GM19025 (cell line): Measurements from ENCODE around the gene DPH1.

Experiments
- ATAC-seq: cut with Tn5 transposase; IDR thresholded peaks from one replicate; pipeline ENCODE4 v1.9.1; 2021; ENCODE audit warnings: mild to moderate bottlenecking, low read depth, moderate library complexity; ENCODE audit not compliant: unreplicated experiment

The DPH1 gene

DNA sequence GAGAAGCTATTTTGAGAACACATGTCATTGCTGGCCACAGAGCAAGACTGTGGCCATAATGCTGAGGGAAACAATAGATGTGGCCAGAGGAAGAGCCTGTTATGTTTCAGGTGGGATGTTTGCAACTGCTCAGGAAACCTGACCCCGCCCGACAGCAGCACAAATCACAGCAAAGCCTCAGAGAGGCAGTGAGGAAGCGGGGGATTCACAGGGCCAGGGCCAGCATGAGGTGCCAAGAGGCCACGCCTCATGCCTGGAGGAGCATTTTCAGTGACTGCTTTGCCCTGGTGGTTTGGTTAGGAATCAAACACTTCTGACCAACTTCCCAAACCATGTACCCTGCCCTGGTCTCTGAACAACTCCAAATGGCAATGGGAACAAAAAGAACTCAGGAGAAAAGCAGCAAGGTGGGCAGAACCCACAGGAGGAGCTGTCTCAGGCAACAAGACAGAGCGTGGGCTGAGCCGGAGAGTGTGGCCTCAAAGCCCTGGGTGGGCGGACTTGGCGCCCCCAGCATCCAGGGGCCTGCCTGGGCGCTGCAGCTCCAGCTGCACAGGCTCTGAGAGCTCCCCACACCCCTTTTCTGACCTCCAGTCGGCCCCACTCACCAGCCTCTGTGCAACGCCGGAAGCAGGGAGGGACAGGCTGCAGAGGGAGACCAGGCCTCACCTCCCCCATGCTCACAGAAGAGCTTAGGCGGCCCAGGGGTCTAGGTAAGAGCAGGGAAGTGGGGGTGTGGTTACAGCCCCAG lies 45.6 kb downstream of the DPH1 start:
- ATAC-seq, result no peak

DNA sequence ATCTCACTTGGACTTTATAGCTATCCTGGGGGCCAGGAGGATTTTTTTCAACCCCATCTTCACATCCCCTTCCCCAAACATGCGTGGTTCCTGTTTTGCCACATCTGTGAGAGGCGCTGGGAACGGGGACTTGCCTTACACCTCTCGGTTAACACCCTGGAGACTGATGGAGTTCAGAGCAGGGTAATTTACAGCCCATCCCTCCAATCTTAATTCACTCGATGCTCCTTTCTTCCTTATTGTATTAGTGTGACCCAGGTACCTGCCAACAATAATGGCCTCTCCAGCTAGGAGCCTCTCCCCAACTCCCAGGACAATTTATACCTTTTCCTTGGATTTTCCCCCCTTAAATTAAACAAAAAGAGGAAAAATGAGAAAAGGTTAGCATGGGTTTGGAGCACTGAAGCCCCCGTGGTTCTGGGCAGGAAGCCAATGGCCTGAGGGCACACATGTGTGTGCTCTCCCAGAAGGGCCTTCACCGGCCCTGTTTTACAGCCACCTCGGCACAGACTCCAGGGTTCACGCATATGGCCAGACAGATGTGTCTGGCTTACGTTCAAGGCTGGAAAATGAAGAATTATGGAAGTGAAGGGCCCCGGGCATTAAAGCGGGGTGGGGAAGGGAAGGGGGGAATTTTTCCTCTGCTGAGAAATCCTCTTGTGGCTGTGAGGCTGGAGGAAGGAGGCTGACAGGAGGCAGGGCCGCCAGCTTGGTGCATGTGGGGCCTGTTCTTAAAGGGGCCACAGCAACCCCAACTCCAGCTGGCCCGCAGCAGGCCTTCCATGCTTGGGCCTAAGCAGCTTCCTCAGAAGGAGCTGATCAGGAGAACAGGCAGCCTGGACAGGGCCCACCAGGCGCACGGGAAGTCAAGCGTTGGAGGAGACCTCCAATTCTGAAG lies 46.4 kb downstream of the DPH1 start:
- no peak for ATAC-seq

- no peak for ATAC-seq
Measured at GRCh38 chr17:2077040-2077439, 47.1 kb downstream of the DPH1 start.

- ATAC-seq, result no peak
Measured at GRCh38 chr17:2081564-2081963, 51.6 kb downstream of the DPH1 start.

DNA sequence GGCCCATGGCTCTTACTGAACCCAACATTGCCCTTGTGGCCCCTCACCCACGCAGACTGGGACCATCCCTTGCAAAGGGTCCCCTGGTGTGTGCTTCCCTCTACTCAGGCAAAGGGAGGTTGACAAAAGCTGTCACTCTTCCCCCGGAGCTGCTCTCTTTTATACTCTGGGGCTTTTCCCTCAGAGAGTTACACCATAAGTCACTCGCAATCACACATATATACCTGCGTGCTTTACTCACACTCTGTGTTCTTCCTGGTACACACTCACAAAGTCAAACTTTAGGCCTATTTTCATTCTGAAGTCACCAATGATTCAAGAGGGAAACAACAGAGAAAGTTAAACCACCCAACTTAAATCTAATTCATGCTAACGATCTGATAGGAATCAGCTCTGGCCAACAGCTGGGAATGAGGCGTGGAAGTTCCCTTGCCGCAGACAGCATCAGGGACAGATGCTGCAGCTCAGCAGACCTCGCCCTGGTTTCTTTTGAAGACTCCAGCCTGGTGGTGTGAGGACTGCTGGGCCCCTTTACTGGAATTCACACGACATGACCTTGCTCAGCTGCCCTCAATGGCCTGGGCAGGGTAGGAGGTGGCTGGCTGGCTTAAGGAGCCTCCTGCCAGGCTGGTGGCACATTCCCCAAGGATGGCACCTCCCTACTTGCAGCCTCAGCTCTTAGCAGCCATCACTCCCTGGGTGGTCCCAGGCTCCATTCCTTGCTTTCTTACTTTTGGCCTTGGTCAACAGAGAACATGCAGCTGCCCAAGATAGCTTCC lies 52.2 kb downstream of the DPH1 start:
- no peak for ATAC-seq

GRCh38 chr17:2083613-2084035 lies 53.7 kb downstream of the DPH1 start:
- peak; percentile 39 for ATAC-seq

GRCh38 chr17:2084036-2084765 lies 54.2 kb downstream of the DPH1 start:
- ATAC-seq, result peak; percentile 3

DNA sequence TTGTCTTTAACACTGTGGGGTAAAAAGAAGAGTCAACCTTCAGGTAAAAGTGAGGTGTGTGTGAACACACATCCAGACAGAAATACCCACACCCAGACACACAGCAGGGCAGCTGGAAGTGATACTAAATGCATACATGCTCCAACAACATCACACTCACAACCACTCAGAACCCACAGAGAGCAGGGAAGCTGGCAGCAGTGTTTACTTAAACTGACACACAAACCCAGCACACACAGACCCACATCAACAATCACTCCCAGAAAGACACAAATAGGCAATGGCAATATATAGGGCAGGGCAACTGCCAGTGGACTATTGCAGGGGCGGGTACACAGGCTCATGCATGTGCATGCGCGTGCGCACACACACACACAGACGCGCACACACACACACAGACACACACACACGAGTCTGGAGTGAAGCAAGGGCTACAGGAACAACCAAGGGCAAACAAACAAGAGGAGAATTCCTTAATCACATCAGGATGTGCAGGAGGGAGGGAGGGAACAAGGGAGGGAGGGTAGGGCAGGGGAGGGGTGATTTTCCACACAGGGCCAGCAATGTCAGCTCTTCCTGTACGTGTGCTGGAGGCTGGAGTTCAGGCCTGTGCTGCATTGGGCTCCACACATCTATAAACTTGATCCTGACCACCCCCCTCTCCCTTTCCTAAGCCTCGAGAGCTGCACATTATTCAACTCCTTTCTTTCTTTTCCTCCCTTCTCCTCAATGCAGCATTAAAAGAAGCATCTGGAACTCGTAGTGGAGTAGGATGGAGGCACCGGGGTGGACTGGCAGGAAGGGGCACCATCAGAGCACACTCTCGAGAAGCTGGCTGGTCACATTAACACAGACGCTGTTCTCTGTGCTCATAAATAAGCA lies 55.1 kb downstream of the DPH1 start:
- no peak for ATAC-seq

DNA sequence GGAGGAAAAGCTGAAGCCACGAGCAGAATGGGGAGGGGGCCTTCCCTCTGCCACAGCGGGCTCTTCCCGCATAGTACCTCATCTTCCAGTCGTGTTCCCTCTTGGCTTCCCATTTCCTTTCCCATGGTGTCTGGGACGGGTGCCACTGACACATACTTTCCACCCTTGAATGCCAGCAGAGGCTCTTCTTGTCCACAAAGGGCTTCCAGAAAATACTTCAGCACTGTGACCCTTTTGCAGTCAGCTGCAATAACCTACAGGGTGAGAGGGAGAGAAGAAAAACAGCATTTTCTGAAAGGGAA lies 55.6 kb downstream of the DPH1 start:
- ATAC-seq, result no peak

DNA sequence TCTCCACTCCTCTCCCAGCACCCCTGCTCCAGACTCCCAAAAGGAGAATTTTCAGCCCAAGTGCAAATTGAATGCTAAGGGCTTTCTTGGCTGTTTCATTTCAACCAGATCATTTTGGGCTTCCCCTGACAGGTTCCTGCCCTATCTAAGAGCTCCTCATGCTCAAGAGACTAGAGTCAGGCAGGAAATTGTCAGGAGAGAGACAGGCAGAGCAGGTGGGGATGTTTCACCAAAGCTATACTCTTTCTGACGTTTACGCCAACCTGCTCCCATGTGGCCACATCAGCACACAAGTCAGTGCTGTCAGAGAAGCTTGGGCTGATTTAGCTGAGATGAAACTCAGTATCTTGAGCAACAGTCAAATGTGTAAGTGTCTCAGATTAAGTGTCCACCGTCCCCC lies 56.4 kb downstream of the DPH1 start:
- no peak for ATAC-seq

GRCh38 chr17:2087597-2088211 lies 57.8 kb downstream of the DPH1 start:
- ATAC-seq, result no peak

DNA sequence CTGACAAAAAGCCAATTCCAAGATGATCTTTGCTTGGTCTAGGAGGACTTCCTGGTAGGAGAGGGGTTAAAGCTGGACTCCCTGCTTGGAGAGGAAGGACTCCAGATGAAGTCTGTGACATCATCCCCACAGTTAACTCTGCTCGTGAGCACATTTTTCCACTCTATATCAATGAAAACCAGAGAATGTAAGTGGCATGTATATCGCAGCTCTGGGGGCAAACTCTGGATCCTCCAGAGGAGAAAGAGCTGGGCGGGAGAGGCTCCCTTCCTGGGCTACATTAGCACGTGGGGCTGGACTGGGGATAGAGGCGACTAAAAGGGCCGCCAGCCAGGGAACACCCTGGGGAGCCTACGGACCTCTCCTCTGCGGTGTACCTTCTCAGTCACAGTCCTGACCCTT lies 59.1 kb downstream of the DPH1 start:
- peak; percentile 12 for ATAC-seq

GRCh38 chr17:2090210-2090641 lies 60.3 kb downstream of the DPH1 start:
- ATAC-seq, result no peak

DNA sequence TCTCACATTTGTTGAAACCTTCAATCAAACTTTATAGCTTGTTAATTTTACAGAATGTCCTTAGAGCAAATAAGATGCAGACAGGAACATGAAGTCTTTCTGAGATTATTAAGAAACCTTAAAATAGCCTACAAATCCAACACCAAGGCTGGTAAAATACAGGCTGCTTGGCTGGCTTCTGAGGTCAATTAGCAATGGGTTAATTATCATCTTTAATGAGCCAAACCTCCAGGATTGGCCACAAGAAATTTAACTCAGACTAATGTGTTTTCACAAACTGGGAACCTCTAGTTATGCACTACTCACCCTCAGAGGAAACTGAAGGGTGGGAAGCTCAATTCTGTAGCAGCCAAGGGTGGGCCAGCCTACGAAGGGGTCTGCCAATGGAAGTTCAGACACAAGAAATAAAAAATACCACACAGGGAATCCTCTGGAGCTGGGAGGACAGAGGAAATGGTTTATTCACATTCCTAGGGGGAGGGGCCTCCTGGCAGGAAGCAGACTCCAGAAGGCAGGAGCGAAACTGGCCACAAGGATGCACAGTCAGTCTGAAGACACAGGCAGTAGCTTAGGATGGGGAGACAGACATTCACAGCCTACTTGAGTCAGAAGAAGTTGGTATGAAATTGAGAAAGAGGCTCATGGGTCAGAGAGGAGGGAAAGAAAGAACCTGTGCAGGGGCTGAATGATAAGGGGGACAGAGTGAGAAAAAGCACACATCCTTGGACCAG lies 61.0 kb downstream of the DPH1 start:
- ATAC-seq, result no peak

DNA sequence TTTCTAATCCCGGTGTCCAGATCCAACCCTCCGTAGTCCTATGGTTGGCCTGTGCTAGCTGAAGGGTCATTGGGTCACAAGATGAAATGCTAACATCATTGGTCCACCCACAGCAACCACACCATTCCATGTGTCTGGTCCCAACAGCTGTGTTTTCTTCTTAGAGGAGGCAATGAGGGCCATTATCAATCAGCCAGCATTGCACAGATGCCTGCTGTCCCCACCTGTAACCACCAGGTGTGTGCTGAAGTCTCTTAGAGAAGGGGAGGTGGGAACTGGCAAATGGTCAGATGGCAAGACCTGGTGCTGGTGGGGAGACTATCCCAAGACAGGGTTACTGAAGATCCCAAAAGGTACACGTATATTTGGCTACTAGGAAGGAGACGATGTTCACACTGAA lies 62.3 kb downstream of the DPH1 start:
- no peak for ATAC-seq

DNA sequence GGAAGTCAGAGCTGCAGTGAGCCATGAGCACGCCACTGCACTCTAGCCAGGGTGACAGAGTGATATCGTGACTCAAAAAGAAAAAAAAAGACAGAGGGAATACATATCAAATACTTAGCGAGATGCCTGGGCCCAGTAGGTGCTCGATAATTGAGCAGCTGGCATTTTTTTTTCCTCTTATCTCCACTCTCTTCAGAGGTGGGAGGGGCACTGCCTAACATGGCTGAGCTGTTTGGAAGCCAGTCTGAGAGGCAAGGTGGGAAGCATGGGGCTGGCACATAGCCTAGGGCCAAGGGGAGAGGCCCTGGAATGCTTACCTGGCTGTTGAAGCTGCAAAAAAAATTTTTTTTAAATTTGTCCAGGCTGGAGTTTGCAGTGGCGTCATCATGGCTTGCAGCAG lies 63.4 kb downstream of the DPH1 start:
- ATAC-seq, result no peak
